Sigmoid colon (tissue), 4 donors: ENCODE data around the gene RER1.

Experiments
- EP300 ChIP-seq, 4 donors: sonication (generic); formaldehyde crosslinking; IDR thresholded peaks; one replicate each; pipeline ENCODE4 v1.6.1; 2017; ENCODE audit warnings: antibody characterized with exemption in 4 of 4
- POLR2A ChIP-seq, 2 donors: fragments of 450-650 bp; IDR thresholded peaks; one replicate each; pipeline ENCODE4 v1.6.1; 2016; ENCODE audit warnings: antibody characterized with exemption in 2 of 2, mild to moderate bottlenecking in 2 of 2, moderate library complexity in 2 of 2
- TF ChIP-seq, protein P1 (sequence below), 4 experiments: fragments of 450-650 bp in 3 of 4; fragments of 200-600 bp in 1 of 4; IDR thresholded peaks; one replicate each; pipeline ENCODE4 v1.5.1; 2016 to 2019; ENCODE audit warnings: antibody characterized with exemption in 4 of 4, mild to moderate bottlenecking in 3 of 4, moderate library complexity in 2 of 4

GRCh38 chr1:2349806-2350205, 41.8 kb upstream of the RER1 start:
- TF ChIP-seq, protein P1, sequence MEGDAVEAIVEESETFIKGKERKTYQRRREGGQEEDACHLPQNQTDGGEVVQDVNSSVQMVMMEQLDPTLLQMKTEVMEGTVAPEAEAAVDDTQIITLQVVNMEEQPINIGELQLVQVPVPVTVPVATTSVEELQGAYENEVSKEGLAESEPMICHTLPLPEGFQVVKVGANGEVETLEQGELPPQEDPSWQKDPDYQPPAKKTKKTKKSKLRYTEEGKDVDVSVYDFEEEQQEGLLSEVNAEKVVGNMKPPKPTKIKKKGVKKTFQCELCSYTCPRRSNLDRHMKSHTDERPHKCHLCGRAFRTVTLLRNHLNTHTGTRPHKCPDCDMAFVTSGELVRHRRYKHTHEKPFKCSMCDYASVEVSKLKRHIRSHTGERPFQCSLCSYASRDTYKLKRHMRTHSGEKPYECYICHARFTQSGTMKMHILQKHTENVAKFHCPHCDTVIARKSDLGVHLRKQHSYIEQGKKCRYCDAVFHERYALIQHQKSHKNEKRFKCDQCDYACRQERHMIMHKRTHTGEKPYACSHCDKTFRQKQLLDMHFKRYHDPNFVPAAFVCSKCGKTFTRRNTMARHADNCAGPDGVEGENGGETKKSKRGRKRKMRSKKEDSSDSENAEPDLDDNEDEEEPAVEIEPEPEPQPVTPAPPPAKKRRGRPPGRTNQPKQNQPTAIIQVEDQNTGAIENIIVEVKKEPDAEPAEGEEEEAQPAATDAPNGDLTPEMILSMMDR (IDR thresholded peaks at IDR 0.05) = no peak
- TF ChIP-seq EP300 (IDR thresholded peaks at IDR 0.05) (no peak), POLR2A (IDR thresholded peaks at IDR 0.05) (no peak)
